ENCODE results near the gene ERP29.
"Not testable (repeated sequence)": the region's sequence is repeated elsewhere in the genome, so short reads cannot be mapped to it uniquely, and the experiment has no call there.

ERP29 gene

GRCh38 chr12:112036614-112037013 is 23.4 kb downstream of the ERP29 start:
- not testable (repeated sequence) for DNase-seq (ENCODE audit: low spot score)

- no peak for DNase-seq (ENCODE audit: low spot score)
These were observed 32.8 kb downstream of the ERP29 start for GRCh38 chr12:112046003-112046402.

GRCh38 chr12:112049351-112049750 is 36.1 kb downstream of the ERP29 start:
- no peak for DNase-seq (ENCODE audit: low spot score)

GRCh38 chr12:112061137-112061536 is 47.9 kb downstream of the ERP29 start:
- no peak for DNase-seq (ENCODE audit: low spot score)

- no peak for DNase-seq (ENCODE audit: low spot score)
These were observed 50.0 kb downstream of the ERP29 start for GRCh38 chr12:112063273-112063672.

- DNase-seq (ENCODE audit: low spot score): no peak
These were observed 53.3 kb downstream of the ERP29 start for GRCh38 chr12:112066566-112066965.

Measured in germinal center (tissue), 1 donor.